ENCODE data around the gene WDR5.

The WDR5 gene

GRCh38 chr9:134132208-134132870 is 3.5 kb upstream of the WDR5 start:
- DNase-seq (ENCODE audit: low read depth), result no peak

GRCh38 chr9:134134949-134135342 is 936 bp upstream of the WDR5 start:
- DNase-seq (ENCODE audit: low read depth), result no peak

- DNase-seq (ENCODE audit: low read depth), result no peak
Observed at GRCh38 chr9:134136118-134136995, 475 bp downstream of the WDR5 start.

DNA sequence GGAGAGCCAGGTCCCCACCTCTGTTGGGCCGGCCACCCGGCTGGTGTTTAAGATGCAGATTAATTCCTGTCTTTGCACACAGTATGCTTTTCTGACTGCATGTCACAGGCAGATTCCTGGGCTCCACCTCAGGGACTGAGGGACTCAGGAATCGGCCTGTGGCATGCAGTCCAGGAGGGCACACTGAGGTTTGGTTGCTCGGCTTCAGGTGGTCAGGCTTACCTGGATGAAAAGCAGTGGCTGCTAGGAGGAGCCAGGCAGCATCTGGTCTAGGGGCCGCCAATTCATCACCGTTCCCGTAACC is 1.1 kb downstream of the WDR5 start:
- DNase-seq (ENCODE audit: low read depth), result no peak

DNA sequence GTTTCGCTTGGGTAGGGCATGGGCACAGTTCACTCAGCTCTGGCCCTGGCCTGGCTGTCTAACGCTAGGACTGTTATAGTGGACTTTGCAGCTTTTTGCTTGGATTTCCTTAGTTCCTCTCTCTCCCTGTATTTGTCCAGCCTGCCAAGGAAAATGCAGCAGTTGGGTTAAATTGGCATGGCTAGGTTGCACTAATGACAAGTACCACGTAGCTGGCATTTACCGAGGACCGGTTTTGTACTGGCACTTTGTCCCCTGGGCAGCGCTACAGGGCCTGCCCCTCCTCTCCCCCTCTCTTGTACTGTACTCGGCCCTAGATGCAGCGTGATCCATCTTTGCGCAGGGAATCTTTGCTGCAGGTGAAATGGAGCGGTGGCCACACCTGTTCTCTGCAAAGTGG is 2.4 kb downstream of the WDR5 start:
- no peak for DNase-seq (ENCODE audit: low read depth)

DNA sequence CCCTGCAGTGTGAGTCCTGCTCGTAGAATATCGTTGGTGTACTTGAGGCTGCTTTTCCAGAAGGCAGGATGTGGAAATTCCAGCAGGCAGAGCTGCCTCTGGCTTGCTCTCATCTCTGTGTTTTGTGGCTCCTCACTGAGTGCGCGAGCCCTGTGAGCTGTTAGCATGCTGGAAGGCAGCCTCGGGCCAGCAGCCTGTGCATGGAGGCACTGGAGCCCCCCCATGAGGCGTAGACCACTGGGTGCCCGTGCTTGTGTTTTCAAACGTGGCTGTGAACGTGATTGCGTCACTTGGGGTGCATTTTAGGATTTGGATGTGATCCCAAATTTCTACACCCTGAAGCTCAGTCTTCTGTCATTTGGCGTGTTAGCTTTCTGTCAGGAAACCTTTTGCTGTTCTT is 3.2 kb downstream of the WDR5 start:
- DNase-seq (ENCODE audit: low read depth), result no peak

DNA sequence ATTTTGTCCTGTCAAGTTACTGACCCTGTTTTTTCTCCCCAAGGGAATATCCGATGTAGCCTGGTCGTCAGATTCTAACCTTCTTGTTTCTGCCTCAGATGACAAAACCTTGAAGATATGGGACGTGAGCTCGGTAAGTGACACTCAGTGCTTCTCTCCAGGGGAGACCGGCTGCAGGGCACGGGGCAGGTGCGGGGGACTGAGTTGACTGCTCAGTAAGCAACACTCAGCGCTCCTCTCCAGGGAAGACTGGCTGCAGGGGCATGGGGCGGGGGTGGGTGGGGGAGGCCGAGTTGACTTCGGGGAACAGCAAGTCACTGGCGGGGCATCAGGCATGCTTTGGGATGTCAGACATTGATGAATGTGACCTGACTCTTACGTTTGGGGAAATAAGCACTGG is 6.0 kb downstream of the WDR5 start:
- no peak for DNase-seq (ENCODE audit: low read depth)

DNA sequence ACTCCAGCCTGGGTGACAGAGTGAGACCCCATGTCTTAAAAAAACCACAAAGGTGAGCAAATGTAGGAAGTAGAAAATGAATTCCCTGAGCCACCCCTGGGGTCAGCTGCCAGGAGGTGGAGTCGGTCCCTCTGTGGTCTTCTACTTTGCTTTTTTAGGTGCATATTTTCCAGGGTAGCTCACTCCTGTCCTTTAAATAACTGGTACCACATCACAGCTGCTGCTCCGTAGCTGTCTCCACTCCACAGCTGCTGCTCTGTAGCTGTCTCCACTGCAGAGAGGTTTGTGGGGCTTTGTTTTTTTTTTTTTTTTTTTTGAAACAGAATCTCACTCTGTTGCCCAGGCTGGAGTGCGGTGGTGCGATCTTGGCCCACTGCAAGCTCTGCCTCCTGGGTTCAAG is 8.9 kb downstream of the WDR5 start:
- no peak for DNase-seq (ENCODE audit: low read depth)

DNA sequence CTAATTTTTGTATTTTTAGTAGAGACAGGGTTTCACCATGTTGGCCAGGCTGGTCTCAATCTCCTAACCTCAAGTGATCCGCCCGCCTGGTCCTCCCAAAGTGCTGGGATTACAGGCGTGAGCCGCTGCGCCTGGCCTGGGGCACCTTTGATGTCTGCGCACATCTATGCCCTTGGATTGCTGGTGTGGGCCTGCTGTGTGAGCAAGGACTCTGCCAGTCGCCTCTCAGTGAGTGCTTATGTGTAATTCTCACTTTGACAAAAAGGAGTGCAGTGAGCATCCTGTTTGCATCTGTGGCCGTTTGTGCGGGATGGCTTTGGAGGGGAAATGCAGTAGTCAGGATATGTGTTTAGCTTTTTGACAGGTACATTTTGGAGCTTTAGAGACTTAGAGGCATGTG is 9.4 kb downstream of the WDR5 start:
- DNase-seq (ENCODE audit: low read depth), result no peak

GRCh38 chr9:134146774-134147493 is 11.1 kb downstream of the WDR5 start:
- DNase-seq (ENCODE audit: low read depth), result no peak

DNA sequence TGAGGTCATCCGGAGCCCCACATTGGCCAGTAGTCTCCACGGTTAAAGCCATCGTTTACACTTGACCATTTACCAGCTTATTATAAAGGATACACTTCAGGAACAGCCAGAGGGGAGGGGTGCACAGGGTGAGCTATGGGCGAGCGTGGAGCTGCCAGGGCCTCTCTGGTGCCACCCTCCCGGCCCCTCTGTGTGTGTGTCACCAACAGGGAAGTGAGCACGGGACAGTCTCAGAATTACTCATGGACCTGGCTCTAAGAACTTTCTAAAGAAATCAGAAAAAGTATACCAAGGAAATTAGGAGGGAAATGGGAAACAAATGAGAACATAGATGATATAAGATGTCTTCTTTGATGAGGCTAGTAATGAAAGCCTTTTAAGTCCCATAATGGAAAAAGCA is 13.5 kb downstream of the WDR5 start:
- no peak for DNase-seq (ENCODE audit: low read depth)

DNA sequence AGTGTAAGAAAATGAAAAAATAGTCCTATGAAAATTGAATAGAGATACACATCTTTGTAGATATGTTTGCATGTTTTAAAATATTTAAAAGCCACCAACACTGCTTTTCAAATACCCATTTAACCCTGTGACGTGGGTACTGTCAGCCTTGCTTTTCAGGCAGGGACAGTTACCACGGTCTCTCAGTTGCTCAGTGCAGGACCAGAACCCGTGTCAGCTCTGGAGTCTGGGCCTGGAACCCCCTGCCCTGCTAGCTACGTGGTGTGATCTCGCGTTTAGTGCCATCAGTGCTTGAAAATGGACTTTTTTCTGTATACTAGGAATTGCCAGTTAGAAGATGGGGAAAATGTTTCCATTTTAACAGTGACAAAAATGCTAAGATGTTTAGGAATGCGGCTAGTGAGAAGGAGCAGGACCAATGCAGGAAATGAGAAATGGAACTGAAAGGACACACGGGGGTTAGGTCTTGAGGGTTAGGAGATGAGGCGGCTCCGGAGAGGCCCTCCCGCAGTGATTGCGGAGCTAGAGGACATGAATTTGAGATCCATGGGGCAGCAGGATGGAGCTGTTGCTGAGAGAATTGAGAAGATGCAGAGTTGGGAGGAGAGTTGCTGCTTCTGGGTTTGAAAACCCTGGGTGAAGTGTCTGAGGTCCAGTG is 14.8 kb downstream of the WDR5 start:
- DNase-seq (ENCODE audit: low read depth), result no peak

GRCh38 chr9:134152022-134152448 is 16.2 kb downstream of the WDR5 start:
- no peak for DNase-seq (ENCODE audit: low read depth)

GRCh38 chr9:134152488-134152887 is 16.6 kb downstream of the WDR5 start:
- DNase-seq (ENCODE audit: low read depth), result no peak

- DNase-seq (ENCODE audit: low read depth), result no peak
Observed at GRCh38 chr9:134153450-134153849, 17.6 kb downstream of the WDR5 start.

GRCh38 chr9:134154262-134154701 is 18.4 kb downstream of the WDR5 start:
- no peak for DNase-seq (ENCODE audit: low read depth)

DNA sequence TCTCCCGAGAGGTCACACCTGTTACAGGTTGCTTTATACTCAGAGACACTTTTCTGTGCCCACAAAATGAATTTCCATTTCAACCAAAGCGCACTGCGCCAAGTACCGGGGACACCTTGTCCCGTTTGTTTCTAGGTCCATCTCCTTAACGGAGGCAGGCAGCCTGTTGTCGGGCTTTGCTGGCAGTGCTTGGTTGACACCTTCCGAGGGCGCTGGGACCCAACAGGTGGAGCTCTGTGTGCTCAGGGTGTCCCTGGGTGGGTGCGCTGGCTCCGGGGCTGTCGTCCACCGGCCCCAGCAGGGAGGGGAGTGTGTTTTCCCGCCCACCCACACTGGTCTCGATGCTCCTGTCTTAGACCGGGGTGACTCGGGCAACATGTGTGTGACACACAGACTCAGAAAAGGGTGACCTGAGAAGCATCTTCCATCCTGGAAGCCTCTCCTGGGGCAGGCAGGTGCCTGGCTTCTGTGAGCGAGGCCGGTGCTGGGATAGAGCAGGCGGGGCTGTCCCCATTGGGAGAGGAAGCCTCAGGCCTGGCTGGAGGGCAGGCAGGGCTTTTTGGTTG is 20.0 kb downstream of the WDR5 start:
- no peak for DNase-seq (ENCODE audit: low read depth)

DNA sequence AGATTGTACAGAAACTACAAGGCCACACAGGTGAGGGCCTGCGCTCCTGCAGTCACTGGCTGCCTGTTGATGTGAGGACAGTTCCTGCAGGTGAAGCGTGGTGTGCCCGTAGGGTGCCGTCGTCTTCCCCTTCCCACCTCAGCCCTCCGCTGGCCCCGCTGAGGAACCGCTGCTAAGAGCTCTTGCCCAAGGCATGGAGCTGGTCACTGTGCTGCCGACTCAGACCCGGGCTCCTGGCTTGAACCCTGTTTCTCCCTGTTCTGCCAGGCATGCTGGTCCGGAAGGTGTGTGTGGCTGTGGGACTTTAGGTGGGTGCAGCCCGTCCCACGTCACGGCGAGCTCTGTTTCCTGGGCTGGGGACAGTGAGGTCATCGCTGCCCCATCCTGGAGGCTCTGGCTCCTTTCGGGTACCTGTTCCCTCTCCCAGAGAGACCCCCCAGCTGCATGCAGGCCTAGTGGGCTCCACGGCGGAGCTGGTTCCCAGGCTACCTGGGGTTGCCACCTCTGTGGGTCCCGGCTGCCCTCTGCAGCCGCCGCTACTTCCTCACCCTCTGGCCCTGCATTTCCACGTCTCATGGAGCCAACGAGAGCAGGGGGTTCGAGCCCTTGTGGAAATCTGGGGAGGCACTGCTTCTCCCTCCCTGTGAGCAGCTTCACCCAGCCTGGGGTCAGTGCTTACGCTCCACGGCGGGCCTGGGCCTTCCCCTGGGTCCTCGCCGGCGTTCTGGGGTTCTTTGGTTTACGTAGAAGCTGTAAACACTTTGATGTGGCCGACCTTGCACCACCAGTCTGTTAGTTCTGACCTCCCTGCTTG is 20.9 kb downstream of the WDR5 start:
- no peak for DNase-seq (ENCODE audit: low read depth)

DNA sequence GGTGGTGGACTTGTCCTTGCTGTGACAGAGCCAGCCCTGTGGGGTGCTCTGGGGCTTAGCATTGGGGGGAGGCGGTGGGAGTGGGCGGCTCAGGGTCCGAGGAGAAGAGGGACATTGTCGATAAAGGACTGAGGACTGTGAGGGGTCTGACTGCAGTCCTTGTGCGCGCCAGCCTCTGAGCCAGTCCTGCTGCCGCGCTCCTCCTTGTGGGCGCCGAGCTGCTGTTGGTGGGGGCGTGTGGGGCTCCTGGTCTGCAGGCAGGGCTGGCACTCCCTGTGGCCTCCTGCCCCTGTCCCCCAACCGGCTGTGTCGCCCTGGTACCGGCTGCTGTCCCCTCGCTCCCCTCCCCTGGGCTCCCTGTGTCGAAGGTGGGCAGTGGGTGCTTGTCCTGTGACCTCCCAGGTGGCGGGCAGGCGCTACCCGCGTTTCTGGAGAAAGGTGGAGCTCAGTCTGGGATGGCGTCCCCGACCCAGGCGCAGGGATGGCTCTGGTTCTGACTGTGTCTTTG is 21.6 kb downstream of the WDR5 start:
- no peak for DNase-seq (ENCODE audit: low read depth)

- no peak for DNase-seq (ENCODE audit: low read depth)
Observed at GRCh38 chr9:134158242-134158641, 22.4 kb downstream of the WDR5 start.

DNA sequence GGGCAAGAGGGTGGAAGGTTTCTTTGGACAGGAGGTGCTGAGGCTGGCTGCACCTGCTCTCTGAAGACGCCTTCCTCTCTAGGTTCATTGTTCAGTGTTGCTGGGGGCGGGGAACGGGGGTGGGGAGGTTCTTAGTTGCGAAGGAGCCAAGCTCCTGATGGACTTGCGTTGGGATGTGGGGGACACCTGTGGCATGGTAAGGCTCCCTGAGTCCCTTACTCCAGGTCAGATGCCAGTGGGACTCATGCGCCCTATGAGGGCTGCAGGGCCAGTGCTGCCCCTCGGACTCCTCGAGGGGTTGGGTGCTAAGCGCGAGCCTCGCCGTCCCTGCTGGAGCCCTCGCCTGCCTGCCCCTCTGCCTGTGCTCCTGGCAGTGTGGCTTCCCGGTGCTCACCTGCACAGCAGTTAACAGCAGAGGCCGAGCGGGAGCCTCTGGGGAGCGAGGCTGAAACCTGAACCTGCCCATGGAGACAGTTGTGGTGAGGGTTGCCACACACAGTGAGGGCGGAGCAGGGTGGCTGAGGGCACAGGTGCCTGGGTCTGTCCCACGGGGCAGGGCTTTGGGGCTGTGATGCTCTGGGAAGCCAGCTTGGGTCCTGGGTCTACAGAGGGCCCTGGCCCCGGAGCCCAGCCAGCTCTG is 23.0 kb downstream of the WDR5 start:
- DNase-seq (ENCODE audit: low read depth), result no peak

All from activated T-cell treated with anti-CD3 and anti-CD28 coated beads for 24 hours (primary cell).